Stimulated activated CD8-positive, alpha-beta memory T cell treated with anti-CD3 and anti-CD28 coated beads, Interleukin-12 subunit alpha, Interleukin-12 subunit beta, amount 100 ng/mL, for 4 hours (primary cell): ENCODE data around the gene MMP3.
"Not testable (repeated sequence)": the region's sequence is repeated elsewhere in the genome, so short reads cannot be mapped to it uniquely, and the experiment has no call there.

Experiments
- DNase-seq: peaks from one replicate; pipeline ENCODE4 v3.0.0-alpha.2; 2020; ENCODE audit warnings: low read depth

MMP3 gene

GRCh38 chr11:102843489-102843888 lies at the start of gene MMP3:
Gene MMP3 (minus strand): TSS chr11:102843609. CDS start chr11:102843546, 63 bp downstream.
- DNase-seq, result no peak

- no peak for DNase-seq
Measured at GRCh38 chr11:102891736-102892135, 48.3 kb upstream of the MMP3 start.

- DNase-seq, result no peak
Measured at GRCh38 chr11:102886999-102887398, 43.6 kb upstream of the MMP3 start.

- DNase-seq, result no peak
Measured at GRCh38 chr11:102883141-102883540, 39.7 kb upstream of the MMP3 start.

GRCh38 chr11:102882389-102883024 lies 39.1 kb upstream of the MMP3 start:
- DNase-seq, result no peak

- DNase-seq, result no peak
Measured at GRCh38 chr11:102879801-102880200, 36.4 kb upstream of the MMP3 start.

GRCh38 chr11:102878595-102878994 lies 35.2 kb upstream of the MMP3 start:
- DNase-seq, result no peak

- no peak for DNase-seq
Measured at GRCh38 chr11:102874852-102875251, 31.4 kb upstream of the MMP3 start, which contains the start of gene MMP12. Gene MMP12 (minus strand): TSS chr11:102874982. CDS start chr11:102874937, 45 bp downstream.

GRCh38 chr11:102869354-102869964 lies 26.1 kb upstream of the MMP3 start:
- not testable (repeated sequence) for DNase-seq

- no peak for DNase-seq
Measured at GRCh38 chr11:102868339-102868738, 24.9 kb upstream of the MMP3 start.

- no peak for DNase-seq
Measured at GRCh38 chr11:102864724-102865123, 21.3 kb upstream of the MMP3 start.

GRCh38 chr11:102853956-102854355 lies 10.5 kb upstream of the MMP3 start:
- no peak for DNase-seq

- DNase-seq, result no peak
Measured at GRCh38 chr11:102853055-102853454, 9.6 kb upstream of the MMP3 start.

GRCh38 chr11:102850973-102851745 lies 7.8 kb upstream of the MMP3 start:
- DNase-seq, result no peak

GRCh38 chr11:102849311-102849710 lies 5.9 kb upstream of the MMP3 start:
- DNase-seq, result no peak

- DNase-seq, result no peak
Measured at GRCh38 chr11:102846292-102846691, 2.9 kb upstream of the MMP3 start.

- no peak for DNase-seq
Measured at GRCh38 chr11:102842930-102843329, 479 bp downstream of the MMP3 start.

GRCh38 chr11:102840018-102840417 lies 3.4 kb downstream of the MMP3 start:
- no peak for DNase-seq

- DNase-seq, result no peak
Measured at GRCh38 chr11:102837646-102838045, 5.8 kb downstream of the MMP3 start.

GRCh38 chr11:102837156-102837555 lies 6.3 kb downstream of the MMP3 start:
- no peak for DNase-seq

GRCh38 chr11:102836290-102836875 lies 7.0 kb downstream of the MMP3 start:
- DNase-seq, result no peak

GRCh38 chr11:102833731-102834130 lies 9.7 kb downstream of the MMP3 start:
- no peak for DNase-seq

GRCh38 chr11:102832612-102833011 lies 10.8 kb downstream of the MMP3 start:
- DNase-seq, result no peak
